SK-N-MC (cell line): Measurements from ENCODE around the gene DPH1.
A peak's percentile ranks its signal among the peaks of the same experiment; 100 is the strongest.

ENCODE experiments used
- DNase-seq: peaks from one replicate; pipeline ENCODE4 v3.0.0-alpha.2; 2011; ENCODE audit warnings: low read depth, low spot score
- H3K27ac ChIP-seq: fragments of 200-600 bp; sonication (generic); 2 replicates; pipeline ENCODE4 v1.5.1; 2016; ENCODE audit warnings: mixed run types
- H3K36me3 ChIP-seq: fragments of 200-600 bp; sonication (generic); 2 replicates; pipeline ENCODE4 v1.6.1; 2017; ENCODE audit warnings: antibody characterized with exemption, low read length, mixed read lengths; ENCODE audit not compliant: insufficient read depth
- H3K4me3 ChIP-seq: fragments of 200-600 bp; sonication (generic); 2 replicates; pipeline ENCODE4 v1.5.1; 2016
- H3K9ac ChIP-seq: fragments of 200-600 bp; sonication (generic); 2 replicates; pipeline ENCODE4 v1.8.0; 2017; ENCODE audit warnings: mixed run types, mixed read lengths; ENCODE audit not compliant: insufficient read length
- H3K9me3 ChIP-seq: fragments of 200-600 bp; sonication (generic); 2 replicates; pipeline ENCODE4 v1.6.1; 2017; ENCODE audit warnings: low read depth, mild to moderate bottlenecking, antibody characterized with exemption, low read length, moderate library complexity, mixed read lengths
- EZH2 ChIP-seq: fragments of 200-600 bp; sonication (generic); IDR thresholded peaks from one replicate; pipeline ENCODE4 v1.6.1; 2017; ENCODE audit warnings: antibody characterized with exemption
- FOXP2 ChIP-seq: optimal IDR thresholded peaks from 2 replicates; pipeline ENCODE3; 2011; ENCODE audit warnings: mild to moderate bottlenecking, moderate library complexity; ENCODE audit not compliant: insufficient read depth; ENCODE audit errors: extremely low read length, control extremely low read depth
- POLR2AphosphoS5 ChIP-seq: IDR thresholded peaks from 2 replicates; pipeline ENCODE4 v1.6.1; 2012; ENCODE audit warnings: mild to moderate bottlenecking, low read depth, low read length, borderline replicate concordance

Gene DPH1

DNA sequence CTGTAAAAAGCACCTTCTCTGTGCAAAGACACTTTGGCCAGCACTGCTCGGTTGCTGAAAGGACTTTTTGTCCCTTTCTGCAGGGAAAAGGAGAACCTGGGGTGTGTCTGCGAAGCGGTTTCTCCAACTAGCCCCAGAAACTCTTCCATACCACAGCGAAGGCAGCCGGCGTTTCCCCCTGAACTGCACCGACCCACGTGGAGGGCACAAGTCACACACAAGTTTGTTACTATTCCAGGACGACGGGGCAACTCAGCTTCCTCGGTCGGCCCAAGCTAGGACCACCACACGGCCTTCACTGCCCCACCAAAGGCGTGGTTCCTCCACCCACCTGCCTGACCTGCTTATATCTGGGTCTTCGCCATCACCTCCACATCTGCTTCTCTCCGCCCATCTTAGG lies 6.7 kb upstream of the DPH1 start:
- no peak overlapping the region for H3K4me3 ChIP-seq
- no peak overlapping the region for H3K9ac ChIP-seq
- no peak for DNase-seq
- H3K36me3 ChIP-seq: no peaks in the 10 kb centered on the region
- no peaks in the 10 kb centered on the region for H3K9me3 ChIP-seq
- H3K27ac ChIP-seq: no peak overlapping the region
- no peak for TF ChIP-seq FOXP2
- TF ChIP-seq POLR2AphosphoS5: no peak
- TF ChIP-seq EZH2: no peak

- Histone ChIP-seq H3K4me3 (peak overlapping the region; percentile 88), H3K9me3 (no peaks in the 10 kb centered on the region), H3K9ac (peak overlapping the region; percentile 62), H3K27ac (no peak overlapping the region), H3K36me3 (no peaks in the 10 kb centered on the region)
- DNase-seq: no peak
- TF ChIP-seq FOXP2: no peak
- no peak for TF ChIP-seq EZH2
Measured at GRCh38 chr17:2023692-2024571, 6.0 kb upstream of the DPH1 start.

DNA sequence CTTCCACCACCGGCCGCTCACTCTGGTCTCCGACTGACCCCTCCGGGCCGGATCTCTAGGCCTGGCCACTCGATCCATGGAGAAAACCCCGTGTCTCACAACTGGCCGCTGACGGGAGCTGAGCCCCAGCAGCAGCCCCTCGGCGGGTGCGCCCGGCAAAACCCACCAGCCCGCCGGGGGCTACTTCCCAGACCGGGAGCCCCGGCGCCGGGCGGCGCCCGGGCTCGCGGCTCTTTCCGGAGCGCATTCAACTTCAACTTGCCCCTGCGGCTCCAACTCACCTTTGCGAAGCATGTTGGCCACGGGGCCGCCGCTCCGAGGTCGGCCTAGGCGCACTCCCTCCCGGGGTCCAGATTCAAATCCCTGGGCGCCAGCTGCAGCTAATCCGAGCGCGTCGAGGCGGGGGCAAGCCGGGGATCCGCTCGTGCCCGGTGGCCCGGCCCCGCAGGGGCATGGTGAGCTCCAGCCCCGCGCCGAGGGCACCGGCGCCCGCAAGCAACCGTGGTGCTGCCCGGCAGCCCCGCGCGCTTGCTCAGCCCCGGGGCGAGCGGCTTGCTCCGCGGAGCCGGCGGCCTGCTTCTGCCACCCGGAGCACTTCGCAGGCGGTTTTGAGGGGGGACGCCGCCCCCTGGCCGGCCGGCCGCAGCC lies 5.3 kb upstream of the DPH1 start:
- Histone ChIP-seq H3K27ac (no peak overlapping the region), H3K9ac (peak overlapping the region; percentile 62), H3K4me3 (peak overlapping the region; percentile 88), H3K9me3 (no peaks in the 10 kb centered on the region), H3K36me3 (no peaks in the 10 kb centered on the region)
- DNase-seq: no peak
- TF ChIP-seq POLR2AphosphoS5 (no peak), FOXP2 (no peak), EZH2 (no peak)

DNA sequence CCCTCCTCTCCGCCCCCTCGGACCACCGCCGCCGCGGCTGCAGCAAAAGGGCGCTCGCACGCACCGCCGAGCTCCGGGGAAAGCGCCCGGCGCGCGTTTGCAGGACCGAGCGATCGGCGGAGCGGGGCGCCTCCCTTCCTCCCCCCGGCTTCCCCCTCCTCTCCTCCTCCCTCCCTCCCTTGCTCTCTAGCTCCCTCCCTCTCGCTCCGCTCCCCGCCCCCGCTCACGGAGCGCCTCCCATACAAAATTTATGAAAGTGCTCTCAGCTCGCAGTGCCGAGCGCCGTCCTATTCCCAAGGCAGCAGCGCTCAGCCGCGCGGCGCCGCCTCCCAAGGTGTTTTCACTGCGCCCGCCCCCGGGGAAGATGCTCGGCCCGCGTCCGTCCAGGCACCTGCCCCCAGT lies 4.7 kb upstream of the DPH1 start, which contains the start of gene RTN4RL1:
RTN4RL1 (minus strand) TSS at position 115 of the 402 bp plus-strand sequence. CDS start 469 bp downstream, outside the sequence.
- H3K9me3 ChIP-seq: no peaks in the 10 kb centered on the region
- peak within 1 kb of the TSS; percentile 62 for H3K9ac ChIP-seq
- peak within 1 kb of the TSS; percentile 88 for H3K4me3 ChIP-seq

GRCh38 chr17:2025622-2026309 lies 4.2 kb upstream of the DPH1 start:
- no peak overlapping the region for H3K9ac ChIP-seq
- no peaks in the 10 kb centered on the region for H3K9me3 ChIP-seq
- peak overlapping the region; percentile 88 for H3K4me3 ChIP-seq
- no peaks in the 10 kb centered on the region for H3K36me3 ChIP-seq
- no peak overlapping the region for H3K27ac ChIP-seq
- DNase-seq: no peak
- TF ChIP-seq POLR2AphosphoS5 (no peak), EZH2 (no peak), FOXP2 (no peak)

More for the DNA sequence above, 4.7 kb upstream of the DPH1 start, which contains the start of gene RTN4RL1:
- Histone ChIP-seq H3K36me3 (no peaks in the 10 kb centered on the region), H3K27ac (no peak within 1 kb of the TSS)
- TF ChIP-seq POLR2AphosphoS5: no peak
- TF ChIP-seq EZH2: no peak
- no peak for TF ChIP-seq FOXP2
- no peak for DNase-seq

GRCh38 chr17:2027528-2028233 lies 2.3 kb upstream of the DPH1 start:
- Histone ChIP-seq H3K4me3 (no peak overlapping the region), H3K27ac (0 out of 2 replicates have a peak overlapping the region, but pooled peaks have one; percentile 8), H3K9me3 (no peaks in the 10 kb centered on the region), H3K9ac (no peak overlapping the region), H3K36me3 (no peaks in the 10 kb centered on the region)
- no peak for TF ChIP-seq POLR2AphosphoS5
- DNase-seq: no peak

- Histone ChIP-seq H3K9ac (no peak overlapping the region), H3K36me3 (no peaks in the 10 kb centered on the region), H3K9me3 (no peaks in the 10 kb centered on the region), H3K4me3 (no peak overlapping the region), H3K27ac (no peak overlapping the region)
- DNase-seq: no peak
- no peak for TF ChIP-seq EZH2
Measured at GRCh38 chr17:2028234-2028614, 1.7 kb upstream of the DPH1 start.

DNA sequence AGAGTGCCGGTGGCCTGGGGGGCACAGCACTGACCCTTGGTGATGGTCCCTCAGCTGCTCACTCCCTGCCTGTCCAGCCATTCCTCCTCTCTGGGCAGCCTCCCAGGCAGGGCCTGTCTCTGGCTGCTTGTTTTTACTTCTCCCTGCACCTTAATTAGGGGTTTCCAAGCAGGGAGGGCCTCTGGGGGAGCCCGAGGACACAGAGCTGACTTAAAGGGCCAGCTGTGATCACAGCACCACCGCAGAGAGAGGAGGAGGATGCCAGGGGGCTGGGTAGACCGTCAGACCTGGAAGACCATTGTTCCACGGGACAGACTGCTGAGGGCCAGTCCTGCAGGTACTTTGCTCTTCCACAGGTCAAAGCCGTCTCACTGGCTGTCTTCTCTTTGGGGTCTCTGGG lies 1.2 kb upstream of the DPH1 start:
- no peaks in the 10 kb centered on the region for H3K9me3 ChIP-seq
- H3K27ac ChIP-seq: no peak overlapping the region
- DNase-seq: no peak
- H3K36me3 ChIP-seq: no peaks in the 10 kb centered on the region
- TF ChIP-seq POLR2AphosphoS5: no peak
- no peak for TF ChIP-seq FOXP2
- no peak for TF ChIP-seq EZH2
- no peak overlapping the region for H3K4me3 ChIP-seq
- H3K9ac ChIP-seq: no peak overlapping the region
